Vagina (tissue), 2 donors: ENCODE data around the gene BLOC1S4. TPM values are rescaled to one million over a fixed set of nuclear protein-coding genes. Genes with fewer than 3 reads are reported as not detected.
"Not testable (repeated sequence)": the region's sequence is repeated elsewhere in the genome, so short reads cannot be mapped to it uniquely, and the experiment has no call there.

ENCODE experiments used
- DNase-seq, 2 donors: peaks; one replicate each; pipeline ENCODE4 v3.0.0-alpha.2; 2017; ENCODE audit errors: extremely low spot score in 2 of 2
- H3K27ac ChIP-seq: fragments of 200-600 bp; sonication (generic); one replicate; pipeline ENCODE4 v1.5.1; 2019
- H3K27me3 ChIP-seq: fragments of 200-600 bp; sonication (generic); one replicate; pipeline ENCODE4 v1.5.1; 2019
- H3K36me3 ChIP-seq, 2 donors: fragments of 200-600 bp; sonication (generic); one replicate each; pipeline ENCODE4 v1.5.1; 2017 to 2019
- H3K4me1 ChIP-seq: fragments of 200-600 bp; sonication (generic); one replicate; pipeline ENCODE4 v1.5.1; 2019
- H3K4me3 ChIP-seq, 2 donors: fragments of 200-600 bp; sonication (generic); 1 replicate in 1 of 2; 2 replicates in 1 of 2; pipeline ENCODE4 v1.5.1; 2016 to 2019
- H3K9me3 ChIP-seq: fragments of 200-600 bp; sonication (generic); one replicate; pipeline ENCODE4 v1.5.1; 2019
- CTCF ChIP-seq, 3 experiments: fragments of 450-650 bp in 2 of 3; fragments of 200-600 bp in 1 of 3; sonication (generic) in 1 of 3; IDR thresholded peaks; one replicate each; pipeline ENCODE4 v1.5.1; 2017 to 2019; ENCODE audit warnings: antibody characterized with exemption in 3 of 3, mild to moderate bottlenecking in 2 of 3, moderate library complexity in 2 of 3
- POLR2A ChIP-seq, 2 donors: fragments of 450-650 bp; IDR thresholded peaks; one replicate each; pipeline ENCODE4 v1.6.1; 2017; ENCODE audit warnings: antibody characterized with exemption in 2 of 2, mild to moderate bottlenecking in 2 of 2, moderate library complexity in 2 of 2
- POLR2AphosphoS5 ChIP-seq, 2 donors: sonication (generic); formaldehyde crosslinking; IDR thresholded peaks; one replicate each; pipeline ENCODE4 v1.9.0; 2017; ENCODE audit warnings: antibody characterized with exemption in 2 of 2, mild to moderate bottlenecking in 2 of 2, low read depth in 1 of 2; ENCODE audit not compliant: insufficient read depth in 1 of 2
- intact Hi-C: fragments of 100-400 bp; cut with DNase I; formaldehyde crosslinking; loops from one replicate; pipeline ENCODE4 v1.15.1; 2023
- total RNA-seq: library from RNA; depleted of rRNA; stranded (reverse); fragments of >200 nt; gene quantifications from one replicate; pipeline ENCODE4 v1.2.3, GENCODE V29; 2016

The BLOC1S4 gene, protein sequence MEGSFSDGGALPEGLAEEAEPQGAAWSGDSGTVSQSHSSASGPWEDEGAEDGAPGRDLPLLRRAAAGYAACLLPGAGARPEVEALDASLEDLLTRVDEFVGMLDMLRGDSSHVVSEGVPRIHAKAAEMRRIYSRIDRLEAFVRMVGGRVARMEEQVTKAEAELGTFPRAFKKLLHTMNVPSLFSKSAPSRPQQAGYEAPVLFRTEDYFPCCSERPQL
- total RNA-seq, result 34.9 TPM

GRCh38 chr4:6716018-6716911 is at the start of gene BLOC1S4:
Gene BLOC1S4 (plus strand): TSS chr4:6716174. CDS start chr4:6716210, 36 bp downstream.
- Histone ChIP-seq H3K36me3 (no peaks in the 10 kb centered on the region), H3K27me3 (no peaks in the 10 kb centered on the region), H3K4me1 (peaks cover 28% of the 10 kb centered on the region), H3K9me3 (no peaks in the 10 kb centered on the region), H3K27ac (peak within 1 kb of the TSS; percentile 87), H3K4me3 (peak within 1 kb of the TSS; percentile 88 to 98)
- DNase-seq, result no peak
- intact Hi-C loops, result loop anchor here (1.0 to 2.0 kb wide), 2 partner anchors 67 to 159 kb away; no protein-coding TSS in a partner anchor
- TF ChIP-seq POLR2A (IDR thresholded peaks at IDR 0.05) (peak in 1 of 2 donors; percentile 66), CTCF (IDR thresholded peaks at IDR 0.05) (peak in 1 of 3 experiments; percentile 8), POLR2AphosphoS5 (IDR thresholded peaks at IDR 0.05; ENCODE audit: insufficient read depth in 1 of 2, low read depth in 1 of 2) (peak in 1 of 2 donors; percentile 87)

- Histone ChIP-seq H3K4me1 (peaks cover 23% of the 10 kb centered on the region), H3K9me3 (no peaks in the 10 kb centered on the region), H3K36me3 (no peaks in the 10 kb centered on the region), H3K27ac (no peak overlapping the region), H3K27me3 (no peaks in the 10 kb centered on the region), H3K4me3 (no peak overlapping the region)
- no peak for DNase-seq
- TF ChIP-seq POLR2AphosphoS5 (IDR thresholded peaks at IDR 0.05; ENCODE audit: insufficient read depth in 1 of 2, low read depth in 1 of 2) (no peak), POLR2A (IDR thresholded peaks at IDR 0.05) (no peak), CTCF (IDR thresholded peaks at IDR 0.05) (no peak)
- intact Hi-C loops, result no loop called here
These were observed 47.6 kb upstream of the BLOC1S4 start for GRCh38 chr4:6668391-6668790.

DNA sequence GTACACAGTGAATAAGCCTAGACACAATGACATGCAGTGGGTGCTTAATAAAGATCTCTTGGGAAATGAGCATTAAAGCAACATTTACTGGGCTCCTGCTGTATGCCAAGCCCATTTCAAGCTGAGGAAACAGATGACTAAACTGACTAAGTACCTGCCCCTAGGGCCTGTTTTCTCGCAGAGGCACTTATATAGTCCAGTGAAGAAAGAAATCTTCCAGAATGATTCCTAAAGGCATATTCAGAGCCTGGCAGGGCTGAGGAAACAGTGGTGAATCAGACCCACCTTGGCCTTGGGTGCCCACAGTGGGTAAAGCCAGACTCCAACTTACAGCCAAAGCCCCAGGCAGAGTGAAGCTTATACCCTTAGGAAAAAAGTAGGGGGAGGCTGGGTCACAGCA is 44.3 kb upstream of the BLOC1S4 start:
- peaks cover 31% of the 10 kb centered on the region for H3K4me1 ChIP-seq
- H3K4me3 ChIP-seq, result no peak overlapping the region
- intact Hi-C loops, result no loop called here
- DNase-seq, result no peak
- TF ChIP-seq POLR2AphosphoS5 (IDR thresholded peaks at IDR 0.05; ENCODE audit: insufficient read depth in 1 of 2, low read depth in 1 of 2) (no peak), POLR2A (IDR thresholded peaks at IDR 0.05) (no peak), CTCF (IDR thresholded peaks at IDR 0.05) (no peak)
- H3K9me3 ChIP-seq, result no peaks in the 10 kb centered on the region
- no peaks in the 10 kb centered on the region for H3K27me3 ChIP-seq
- H3K27ac ChIP-seq, result no peak overlapping the region
- no peaks in the 10 kb centered on the region for H3K36me3 ChIP-seq

- intact Hi-C loops, result no loop called here
- Histone ChIP-seq H3K9me3 (no peaks in the 10 kb centered on the region), H3K4me3 (no peak overlapping the region), H3K36me3 (no peaks in the 10 kb centered on the region), H3K4me1 (peaks cover 36% of the 10 kb centered on the region), H3K27me3 (no peaks in the 10 kb centered on the region), H3K27ac (no peak overlapping the region)
- no peak for TF ChIP-seq POLR2AphosphoS5 (IDR thresholded peaks at IDR 0.05; ENCODE audit: insufficient read depth in 1 of 2, low read depth in 1 of 2)
- no peak for TF ChIP-seq POLR2A (IDR thresholded peaks at IDR 0.05)
- no peak for TF ChIP-seq CTCF (IDR thresholded peaks at IDR 0.05)
- no peak for DNase-seq
These were observed 43.8 kb upstream of the BLOC1S4 start for GRCh38 chr4:6672131-6672530.

GRCh38 chr4:6672541-6673190 is 43.3 kb upstream of the BLOC1S4 start:
- intact Hi-C loops, H3K9me3 ChIP-seq, H3K36me3 ChIP-seq, H3K27ac ChIP-seq, DNase-seq, H3K27me3 ChIP-seq, H3K4me3 ChIP-seq: not testable (repeated sequence)
- peaks cover 40% of the 10 kb centered on the region for H3K4me1 ChIP-seq

DNA sequence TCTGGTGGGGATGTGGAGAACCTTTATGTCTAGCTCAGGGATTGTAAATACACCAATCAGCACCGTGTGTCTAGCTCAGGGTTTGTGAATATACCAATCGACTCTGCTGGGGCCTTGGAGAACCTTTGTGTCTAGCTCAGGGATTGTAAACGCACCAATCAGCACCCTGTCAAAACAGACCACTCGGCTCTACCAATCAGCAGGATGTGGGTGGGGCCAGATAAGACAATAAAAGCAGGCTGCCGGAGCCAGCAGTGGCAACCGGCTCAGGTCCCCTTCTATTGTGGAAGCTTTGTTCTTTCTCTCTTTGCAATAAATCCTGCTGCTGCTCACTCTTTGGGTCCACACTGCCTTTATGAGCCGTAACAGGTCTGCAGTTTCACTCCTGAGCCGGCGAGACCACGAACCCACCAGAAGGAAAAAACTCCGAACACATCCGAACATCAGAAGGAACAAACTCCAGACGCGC is 42.7 kb upstream of the BLOC1S4 start:
- H3K27me3 ChIP-seq, H3K36me3 ChIP-seq, H3K9me3 ChIP-seq, intact Hi-C loops, DNase-seq: not testable (repeated sequence)
- Histone ChIP-seq H3K4me3 (peak overlapping the region; percentile 58 to 71), H3K4me1 (peaks cover 40% of the 10 kb centered on the region), H3K27ac (peak overlapping the region; percentile 75)
